Thyroid gland (tissue), 4 donors: ENCODE data around the gene DES.

Experiments used
- CTCF ChIP-seq, 6 experiments: fragments of 200-600 bp in 3 of 6; fragments of 450-650 bp in 3 of 6; sonication (generic) in 3 of 6; IDR thresholded peaks; one replicate each; pipeline ENCODE4 v1.5.1; 2016 to 2019; ENCODE audit warnings: antibody characterized with exemption in 6 of 6, mild to moderate bottlenecking in 2 of 6, inconsistent platforms in 1 of 6, moderate library complexity in 1 of 6
- POLR2A ChIP-seq, 2 donors: fragments of 450-650 bp; IDR thresholded peaks; one replicate each; pipeline ENCODE4 v1.6.1; 2017; ENCODE audit warnings: antibody characterized with exemption in 2 of 2, mild to moderate bottlenecking in 2 of 2, moderate library complexity in 1 of 2

- TF ChIP-seq CTCF (IDR thresholded peaks at IDR 0.05), result no peak
- TF ChIP-seq POLR2A (IDR thresholded peaks at IDR 0.05), result no peak
Observed at GRCh38 chr2:219380926-219381325, 37.3 kb upstream of the DES start.
